Mammary epithelial cell (primary cell): Measurements from ENCODE around the gene SSH3.

Experiments used
- CTCF ChIP-seq, 2 donors: IDR thresholded peaks in 1 of 2; conservative IDR thresholded peaks in 1 of 2; 2 replicates each; pipeline ENCODE4 v1.5.1; 2011 to 2012; ENCODE audit warnings: inconsistent platforms in 2 of 2, low read length in 2 of 2, mild to moderate bottlenecking in 2 of 2, control low read depth in 1 of 2, low read depth in 1 of 2; ENCODE audit not compliant: insufficient read depth in 1 of 2; ENCODE audit errors: extremely low read depth in 1 of 2
- EZH2 ChIP-seq: IDR thresholded peaks from 2 replicates; pipeline ENCODE4 v1.6.1; 2012; ENCODE audit warnings: low read length, inconsistent platforms, borderline replicate concordance

GRCh38 chr11:67291481-67292381, 11.6 kb upstream of the SSH3 start:
- TF ChIP-seq CTCF (conservative IDR thresholded peaks at IDR 0.05 in 1 of 2, IDR thresholded peaks at IDR 0.05 in 1 of 2; ENCODE audit: extremely low read depth in 1 of 2, insufficient read depth in 1 of 2, low read depth in 1 of 2, low read length in 2 of 2) (no peak), EZH2 (no peak)
